SH-SY5Y (cell line): ENCODE measurements around the gene FKBP5.

Source experiments
- GATA2 ChIP-seq: IDR thresholded peaks from 2 replicates; pipeline ENCODE4 v1.6.1; 2011; ENCODE audit warnings: mild to moderate bottlenecking, low read depth, low read length
- GATA3 ChIP-seq: IDR thresholded peaks from 2 replicates; pipeline ENCODE4 v1.6.1; 2011; ENCODE audit warnings: low read depth, mild to moderate bottlenecking, low read length, moderate library complexity

GRCh38 chr6:35691027-35691824, 2.5 kb upstream of the FKBP5 start:
- TF ChIP-seq GATA2 (no peak), GATA3 (no peak)
